Kidney (tissue), 2 donors: Measurements from ENCODE around the gene KLRB1. TPM values are rescaled to one million over a fixed set of nuclear protein-coding genes. Genes with fewer than 3 reads are reported as not detected.

Experiments used
- polyA plus RNA-seq: library from polyadenylated mRNA; stranded (reverse); fragments of 350-450 nt; fragmentation: Illumina TruSeq; extraction: RNeasy Lipid Tissue Mini Kit (QIAGEN cat#74804); gene quantifications from one replicate; pipeline ENCODE4 v1.2.3, GENCODE V29; 2014; ENCODE audit warnings: low read depth, low replicate concordance; ENCODE audit not compliant: insufficient read depth
- total RNA-seq: library from RNA; stranded (reverse); fragmentation: NEBNext Ultra II Directional; extraction: Animal tissue kit (Norgen Biotek cat#: 25700); gene quantifications from one replicate; pipeline ENCODE4 v1.2.1, GENCODE V29; 2021
- donor health status: DM: yes; HTN: yes; CAD: no.

The KLRB1 gene
- total and polyA plus RNA-seq, 2 donors from 2014 or later: 0.73 to 3.0 TPM

Other genes with a start within 250 kb of the KLRB1 start
- 22.4 TPM for gene CLEC2D, start 61.8 kb upstream of the KLRB1 start, total RNA-seq
- 2.5 TPM for gene CLEC2D, start 61.8 kb upstream of the KLRB1 start, polyA plus RNA-seq
- 2.1 TPM for gene CLECL1, start 125.2 kb upstream of the KLRB1 start, total RNA-seq
- gene CLECL1, start 125.2 kb upstream of the KLRB1 start, polyA plus RNA-seq: not detected
- 25.0 TPM for gene CD69, start 153.0 kb upstream of the KLRB1 start, total RNA-seq
- 2.2 TPM for gene CD69, start 153.0 kb upstream of the KLRB1 start, polyA plus RNA-seq
- 2.0 TPM for gene KLRF1, start 219.6 kb upstream of the KLRB1 start, total RNA-seq
- 2.0 TPM for gene KLRF1, start 219.6 kb upstream of the KLRB1 start, polyA plus RNA-seq